ENCODE measurements around the gene NINJ1. TPM values are rescaled to one million over a fixed set of nuclear protein-coding genes. Genes with fewer than 3 reads are reported as not detected.

The NINJ1 gene
- total RNA-seq, 4 donors from 2014 or later: 82.9 to 168 (median 121) TPM

DNA sequence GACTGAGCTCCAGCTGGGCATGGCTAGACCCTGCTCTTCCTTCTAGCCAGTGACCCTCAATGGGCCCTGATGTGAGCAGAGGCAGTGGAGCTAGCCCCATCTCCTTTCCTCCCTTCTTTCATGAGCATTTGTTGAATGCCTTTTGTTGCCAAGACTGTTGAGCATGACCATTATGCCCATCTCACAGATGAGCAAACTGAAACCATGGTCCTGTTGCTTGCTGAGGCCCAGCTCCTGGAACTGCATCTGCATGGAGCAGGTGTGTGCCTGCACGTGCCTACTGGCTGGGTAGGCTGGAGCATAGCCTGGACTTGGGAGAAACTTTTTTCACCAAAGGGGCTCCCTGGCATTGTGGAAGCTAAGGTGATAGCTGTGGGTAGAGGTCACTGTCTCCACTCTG, 46.9 kb upstream of the NINJ1 start:
- no peak for DNase-seq
- H3K27ac ChIP-seq: no peak overlapping the region
- intact Hi-C loops (cut with DNase I): no loop called here
- H3K27me3 ChIP-seq: no peaks in the 10 kb centered on the region
- peaks cover 10% of the 10 kb centered on the region in 2 donors for H3K4me1 ChIP-seq
- no peaks in the 10 kb centered on the region for H3K36me3 ChIP-seq
- WGBS, 2 donors: 90 to 100% methylated on average over 1 of the region's 1 CpG
- no peaks in the 10 kb centered on the region for H3K9me3 ChIP-seq
- H3K4me3 ChIP-seq (replicated peaks in 1 of 3): no peak overlapping the region
- TF ChIP-seq POLR2A (IDR thresholded peaks at IDR 0.05) (no peak), CTCF (IDR thresholded peaks at IDR 0.05) (no peak)

GRCh38 chr9:93178851-93179786, 45.1 kb upstream of the NINJ1 start:
- no peak overlapping the region for H3K27ac ChIP-seq
- peaks cover 4 to 6% of the 10 kb centered on the region in 2 donors for H3K4me1 ChIP-seq
- no peak for DNase-seq

DNA sequence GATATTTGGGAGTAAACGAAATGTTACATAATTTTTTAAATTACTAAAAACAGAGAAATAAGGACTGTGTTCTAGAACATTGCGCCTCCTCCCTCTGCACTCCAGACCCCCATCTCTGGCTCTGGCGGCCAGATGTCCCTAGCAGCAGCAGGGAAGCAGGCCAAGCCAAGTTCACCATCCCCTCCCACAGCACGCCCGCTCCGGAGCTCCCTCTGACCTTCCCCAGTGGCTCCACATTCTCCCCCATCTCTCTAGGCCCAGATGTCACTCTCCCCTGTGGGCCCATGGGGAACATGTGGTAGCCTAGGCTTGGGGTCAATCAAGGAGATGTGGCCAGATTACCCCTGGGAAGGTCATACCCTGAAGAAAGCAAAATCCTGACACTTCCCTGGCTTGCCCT, 43.6 kb upstream of the NINJ1 start:
- WGBS, 2 donors: 79 to 88% methylated on average over 6 of the region's 6 CpGs
- DNase-seq: no peak
- Histone ChIP-seq H3K27me3 (no peaks in the 10 kb centered on the region), H3K4me3 (replicated peaks in 1 of 3) (no peak overlapping the region), H3K9me3 (no peaks in the 10 kb centered on the region), H3K36me3 (no peaks in the 10 kb centered on the region), H3K4me1 (no peaks in the 10 kb centered on the region), H3K27ac (no peak overlapping the region)
- TF ChIP-seq CTCF (IDR thresholded peaks at IDR 0.05) (no peak), POLR2A (IDR thresholded peaks at IDR 0.05) (no peak)
- intact Hi-C loops (cut with DNase I): no loop called here

More at GRCh38 chr9:93178851-93179786, 45.1 kb upstream of the NINJ1 start:
- intact Hi-C loops (cut with DNase I): no loop called here
- no peak overlapping the region for H3K4me3 ChIP-seq (replicated peaks in 1 of 3)
- H3K9me3 ChIP-seq: no peaks in the 10 kb centered on the region
- no peaks in the 10 kb centered on the region for H3K27me3 ChIP-seq
- 87 to 91% methylated on average over 16 to 22 of the region's 22 CpGs for WGBS, 2 donors
- H3K36me3 ChIP-seq: no peaks in the 10 kb centered on the region
- TF ChIP-seq CTCF (IDR thresholded peaks at IDR 0.05) (no peak), POLR2A (IDR thresholded peaks at IDR 0.05) (no peak)

- no peak for DNase-seq
- no peak for TF ChIP-seq CTCF (IDR thresholded peaks at IDR 0.05)
- no peak for TF ChIP-seq POLR2A (IDR thresholded peaks at IDR 0.05)
- WGBS, 2 donors: 93 to 96% methylated on average over 2 to 3 of the region's 3 CpGs
- H3K4me3 ChIP-seq (replicated peaks in 1 of 3): no peak overlapping the region
- intact Hi-C loops (cut with DNase I): no loop called here
- H3K27me3 ChIP-seq: no peaks in the 10 kb centered on the region
- H3K9me3 ChIP-seq: no peaks in the 10 kb centered on the region
- no peaks in the 10 kb centered on the region for H3K36me3 ChIP-seq
- H3K27ac ChIP-seq: no peak overlapping the region
- H3K4me1 ChIP-seq: no peaks in the 10 kb centered on the region
Observed at GRCh38 chr9:93174976-93175375, 40.9 kb upstream of the NINJ1 start.

- WGBS, 2 donors: 78 to 79% methylated on average over 4 to 7 of the region's 12 CpGs
- H3K27ac ChIP-seq: no peak overlapping the region
- TF ChIP-seq POLR2A (IDR thresholded peaks at IDR 0.05): no peak
- no peak for TF ChIP-seq CTCF (IDR thresholded peaks at IDR 0.05)
- intact Hi-C loops (cut with DNase I): no loop called here
- DNase-seq: no peak
- no peaks in the 10 kb centered on the region for H3K9me3 ChIP-seq
- H3K27me3 ChIP-seq: no peaks in the 10 kb centered on the region
- no peaks in the 10 kb centered on the region for H3K4me1 ChIP-seq
- H3K36me3 ChIP-seq: no peaks in the 10 kb centered on the region
- no peak overlapping the region for H3K4me3 ChIP-seq (replicated peaks in 1 of 3)
Observed at GRCh38 chr9:93173365-93174051, 39.5 kb upstream of the NINJ1 start.
